ENCODE measurements around the gene OR8D1. TPM values are rescaled to one million over a fixed set of nuclear protein-coding genes. Genes with fewer than 3 reads are reported as not detected.

The OR8D1 gene
- not detected in 2 replicates for total RNA-seq

GRCh38 chr11:124313849-124314248, at the start of gene OR8D1:
Gene OR8D1, minus strand, starts transcription at chr11:124313949. Its CDS starts 3,183 bp downstream, at chr11:124310766.

GRCh38 chr11:124320097-124320496, 6.3 kb upstream of the OR8D1 start, which contains the start of gene OR8D2:
Gene OR8D2, minus strand, starts transcription at chr11:124320197. Its CDS starts 0 bp downstream, at chr11:124320197.

GRCh38 chr11:124256076-124256475, 57.7 kb downstream of the OR8D1 start, which contains the start of gene OR8G5:
Gene OR8G5, plus strand, starts transcription at chr11:124256376. Its CDS starts 8,556 bp downstream, at chr11:124264932.

Other genes with a start within 250 kb of the OR8D1 start
- 18.4 and 21.8 TPM in 2 replicates for gene VWA5A, start 198.5 kb downstream of the OR8D1 start, total RNA-seq
- gene OR10D3, start 130.6 kb downstream of the OR8D1 start, total RNA-seq = not detected in 2 replicates
- gene OR8G1, start 72.9 kb downstream of the OR8D1 start, total RNA-seq = not detected in 2 replicates
- not detected in 2 replicates for gene OR8G5, start 57.6 kb downstream of the OR8D1 start, total RNA-seq
- not detected in 2 replicates for gene OR8D2, start 6.2 kb upstream of the OR8D1 start, total RNA-seq
- not detected in 2 replicates for gene OR8B2, start 70.5 kb upstream of the OR8D1 start, total RNA-seq
- gene OR8B3, start 85.1 kb upstream of the OR8D1 start, total RNA-seq = not detected in 2 replicates
- gene OR8B4, start 110.9 kb upstream of the OR8D1 start, total RNA-seq = not detected in 2 replicates
- gene OR8B8, start 131.7 kb upstream of the OR8D1 start, total RNA-seq = not detected in 2 replicates
- not detected in 2 replicates for gene OR8B12, start 229.7 kb upstream of the OR8D1 start, total RNA-seq

All from smooth muscle cell of the pulmonary artery (primary cell).